ENCODE data around the gene PDE2A.

Gene PDE2A

GRCh38 chr11:72534371-72535193 lies 139.6 kb downstream of the PDE2A start:
- no peak for DNase-seq

GRCh38 chr11:72529068-72529467 lies 145.2 kb downstream of the PDE2A start:
- DNase-seq = no peak

GRCh38 chr11:72528121-72528520 lies 146.1 kb downstream of the PDE2A start:
- no peak for DNase-seq
